NCI-H510A (cell line): ENCODE data around the gene MFAP4.

ENCODE experiments used
- DNase-seq: peaks from one replicate; lab custom pipeline; 2025; lab: John Stamatoyannopoulos, UW

MFAP4 gene

GRCh38 chr17:19410091-19410490, 23.1 kb upstream of the MFAP4 start:
- DNase-seq: no peak

GRCh38 chr17:19409509-19409908, 22.5 kb upstream of the MFAP4 start:
- DNase-seq: no peak

GRCh38 chr17:19409066-19409465, 22.1 kb upstream of the MFAP4 start:
- no peak for DNase-seq

GRCh38 chr17:19408346-19408710, 21.3 kb upstream of the MFAP4 start:
- DNase-seq: no peak

GRCh38 chr17:19407601-19408345, 20.8 kb upstream of the MFAP4 start:
- DNase-seq: no peak

- no peak for DNase-seq
Measured at GRCh38 chr17:19405114-19405513, 18.1 kb upstream of the MFAP4 start.

- DNase-seq: no peak
Measured at GRCh38 chr17:19404264-19404663, 17.3 kb upstream of the MFAP4 start.

- no peak for DNase-seq
Measured at GRCh38 chr17:19403021-19403420, 16.0 kb upstream of the MFAP4 start.

GRCh38 chr17:19402171-19402570, 15.2 kb upstream of the MFAP4 start:
- DNase-seq: no peak

- no peak for DNase-seq
Measured at GRCh38 chr17:19401321-19402010, 14.5 kb upstream of the MFAP4 start.

- DNase-seq: no peak
Measured at GRCh38 chr17:19399750-19400450, 12.9 kb upstream of the MFAP4 start.

GRCh38 chr17:19398301-19399181, 11.6 kb upstream of the MFAP4 start:
- DNase-seq: no peak

- no peak for DNase-seq
Measured at GRCh38 chr17:19397556-19398041, 10.6 kb upstream of the MFAP4 start.

GRCh38 chr17:19392303-19392702, 5.3 kb upstream of the MFAP4 start:
- DNase-seq: no peak

GRCh38 chr17:19391432-19391831, 4.4 kb upstream of the MFAP4 start:
- DNase-seq: no peak

GRCh38 chr17:19390951-19391350, 4.0 kb upstream of the MFAP4 start:
- DNase-seq: no peak

GRCh38 chr17:19388791-19389785, 2.1 kb upstream of the MFAP4 start:
- DNase-seq: no peak

GRCh38 chr17:19387921-19388521, 1.0 kb upstream of the MFAP4 start:
- no peak for DNase-seq

- no peak for DNase-seq
Measured at GRCh38 chr17:19386051-19386929, 700 bp downstream of the MFAP4 start.
